ENCODE measurements around the gene LAMB1.
"Not testable (repeated sequence)": the region's sequence is repeated elsewhere in the genome, so short reads cannot be mapped to it uniquely, and the experiment has no call there.

Gene LAMB1

GRCh38 chr7:107902381-107902780 lies 100.6 kb downstream of the LAMB1 start:
- Histone ChIP-seq H2AFZ (ENCODE audit: low read length) (no peak overlapping the region), H4K20me1 (ENCODE audit: insufficient read depth, low read length) (no peaks in the 10 kb centered on the region; the same call in 1 of the 2 replicates), H3K9me3 (ENCODE audit: low read length) (no peaks in the 10 kb centered on the region), H3K27ac (ENCODE audit: low read depth, low read length, poor library complexity, severe bottlenecking) (no peak overlapping the region), H3K4me2 (ENCODE audit: low read length) (no peak overlapping the region), H3K9ac (ENCODE audit: low read length) (no peak overlapping the region), H3K79me2 (ENCODE audit: insufficient read depth, low read length) (peaks cover 43% of the 10 kb centered on the region), H3K4me3 (ENCODE audit: low read depth, low read length, poor library complexity, severe bottlenecking) (no peak overlapping the region), H3F3A (ENCODE audit: insufficient read depth, low read length) (no peaks in the 10 kb centered on the region), H3K4me1 (ENCODE audit: insufficient read depth, low read length, severe bottlenecking) (peaks cover 7% of the 10 kb centered on the region), H3K36me3 (ENCODE audit: insufficient read depth, low read length) (peaks cover 84% of the 10 kb centered on the region), H3K27me3 (ENCODE audit: insufficient read depth, low read length) (no peaks in the 10 kb centered on the region), H3K9me2 (ENCODE audit: low read depth, low read length) (no peaks in the 10 kb centered on the region)
- TF ChIP-seq CTCF (IDR thresholded peaks at IDR 0.05; ENCODE audit: low read length) = no peak
- no peak for TF ChIP-seq EZH2 (IDR thresholded peaks at IDR 0.05; ENCODE audit: borderline replicate concordance, low read length)

GRCh38 chr7:107900496-107901015 lies 102.4 kb downstream of the LAMB1 start:
- Histone ChIP-seq H3K27ac (ENCODE audit: low read depth, low read length, poor library complexity, severe bottlenecking) (no peak overlapping the region), H2AFZ (ENCODE audit: low read length) (no peak overlapping the region), H4K20me1 (ENCODE audit: insufficient read depth, low read length) (no peaks in the 10 kb centered on the region; the same call in 1 of the 2 replicates), H3K36me3 (ENCODE audit: insufficient read depth, low read length) (peaks cover 84% of the 10 kb centered on the region), H3K9me3 (ENCODE audit: low read length) (no peaks in the 10 kb centered on the region), H3K4me1 (ENCODE audit: insufficient read depth, low read length, severe bottlenecking) (peaks cover 7% of the 10 kb centered on the region), H3K27me3 (ENCODE audit: insufficient read depth, low read length) (no peaks in the 10 kb centered on the region), H3K9ac (ENCODE audit: low read length) (no peak overlapping the region), H3K4me3 (ENCODE audit: low read depth, low read length, poor library complexity, severe bottlenecking) (no peak overlapping the region), H3F3A (ENCODE audit: insufficient read depth, low read length) (no peaks in the 10 kb centered on the region), H3K4me2 (ENCODE audit: low read length) (no peak overlapping the region), H3K9me2 (ENCODE audit: low read depth, low read length) (no peaks in the 10 kb centered on the region), H3K79me2 (ENCODE audit: insufficient read depth, low read length) (peaks cover 59% of the 10 kb centered on the region)
- no peak for TF ChIP-seq EZH2 (IDR thresholded peaks at IDR 0.05; ENCODE audit: borderline replicate concordance, low read length)
- TF ChIP-seq CTCF (IDR thresholded peaks at IDR 0.05; ENCODE audit: low read length) = no peak

- peaks cover 12% of the 10 kb centered on the region for H3K4me1 ChIP-seq (ENCODE audit: insufficient read depth, low read length, severe bottlenecking)
- peaks cover 74% of the 10 kb centered on the region for H3K79me2 ChIP-seq (ENCODE audit: insufficient read depth, low read length)
- H4K20me1 ChIP-seq (ENCODE audit: insufficient read depth, low read length) = no peaks in the 10 kb centered on the region; the same call in 1 of the 2 replicates
- H3K4me2 ChIP-seq (ENCODE audit: low read length) = no peak overlapping the region
- H2AFZ ChIP-seq (ENCODE audit: low read length) = no peak overlapping the region
- H3K27ac ChIP-seq (ENCODE audit: low read depth, low read length, poor library complexity, severe bottlenecking) = no peak overlapping the region
- H3K4me3 ChIP-seq (ENCODE audit: low read depth, low read length, poor library complexity, severe bottlenecking) = no peak overlapping the region
- TF ChIP-seq CTCF (IDR thresholded peaks at IDR 0.05; ENCODE audit: low read length) (no peak), EZH2 (IDR thresholded peaks at IDR 0.05; ENCODE audit: borderline replicate concordance, low read length) (no peak)
- H3K36me3 ChIP-seq (ENCODE audit: insufficient read depth, low read length) = peaks cover 84% of the 10 kb centered on the region
- H3K9me2 ChIP-seq (ENCODE audit: low read depth, low read length) = no peaks in the 10 kb centered on the region
- H3K9ac ChIP-seq (ENCODE audit: low read length) = no peak overlapping the region
- no peaks in the 10 kb centered on the region for H3F3A ChIP-seq (ENCODE audit: insufficient read depth, low read length)
- no peaks in the 10 kb centered on the region for H3K27me3 ChIP-seq (ENCODE audit: insufficient read depth, low read length)
- H3K9me3 ChIP-seq (ENCODE audit: low read length) = no peaks in the 10 kb centered on the region
These were observed 103.9 kb downstream of the LAMB1 start for GRCh38 chr7:107898997-107899594.

- H3K9me2 ChIP-seq (ENCODE audit: low read depth, low read length); H2AFZ ChIP-seq (ENCODE audit: low read length); H3K27me3 ChIP-seq (ENCODE audit: insufficient read depth, low read length); H4K20me1 ChIP-seq (ENCODE audit: insufficient read depth, low read length); H3K9me3 ChIP-seq (ENCODE audit: low read length); H3F3A ChIP-seq (ENCODE audit: insufficient read depth, low read length): not testable (repeated sequence)
- H3K4me2 ChIP-seq (ENCODE audit: low read length) = peak overlapping the region; percentile 93
- peak overlapping the region; percentile 33 for H3K27ac ChIP-seq (ENCODE audit: low read depth, low read length, poor library complexity, severe bottlenecking)
- H3K79me2 ChIP-seq (ENCODE audit: insufficient read depth, low read length) = peaks cover 57% of the 10 kb centered on the region
- peak overlapping the region; percentile 76 for H3K9ac ChIP-seq (ENCODE audit: low read length)
- H3K4me3 ChIP-seq (ENCODE audit: low read depth, low read length, poor library complexity, severe bottlenecking) = peak overlapping the region; percentile 75
- H3K4me1 ChIP-seq (ENCODE audit: insufficient read depth, low read length, severe bottlenecking) = peaks cover 36% of the 10 kb centered on the region
- H3K36me3 ChIP-seq (ENCODE audit: insufficient read depth, low read length) = peaks cover 46% of the 10 kb centered on the region
These were observed 110.6 kb downstream of the LAMB1 start for GRCh38 chr7:107892367-107892741.
